ENCODE measurements around the gene FSCN2. TPM values are rescaled to one million over a fixed set of nuclear protein-coding genes. Genes with fewer than 3 reads are reported as not detected.
A peak's percentile ranks its signal among the peaks of the same experiment; 100 is the strongest.

FSCN2 gene
- total RNA-seq, 1 donor: 5.1 TPM

DNA sequence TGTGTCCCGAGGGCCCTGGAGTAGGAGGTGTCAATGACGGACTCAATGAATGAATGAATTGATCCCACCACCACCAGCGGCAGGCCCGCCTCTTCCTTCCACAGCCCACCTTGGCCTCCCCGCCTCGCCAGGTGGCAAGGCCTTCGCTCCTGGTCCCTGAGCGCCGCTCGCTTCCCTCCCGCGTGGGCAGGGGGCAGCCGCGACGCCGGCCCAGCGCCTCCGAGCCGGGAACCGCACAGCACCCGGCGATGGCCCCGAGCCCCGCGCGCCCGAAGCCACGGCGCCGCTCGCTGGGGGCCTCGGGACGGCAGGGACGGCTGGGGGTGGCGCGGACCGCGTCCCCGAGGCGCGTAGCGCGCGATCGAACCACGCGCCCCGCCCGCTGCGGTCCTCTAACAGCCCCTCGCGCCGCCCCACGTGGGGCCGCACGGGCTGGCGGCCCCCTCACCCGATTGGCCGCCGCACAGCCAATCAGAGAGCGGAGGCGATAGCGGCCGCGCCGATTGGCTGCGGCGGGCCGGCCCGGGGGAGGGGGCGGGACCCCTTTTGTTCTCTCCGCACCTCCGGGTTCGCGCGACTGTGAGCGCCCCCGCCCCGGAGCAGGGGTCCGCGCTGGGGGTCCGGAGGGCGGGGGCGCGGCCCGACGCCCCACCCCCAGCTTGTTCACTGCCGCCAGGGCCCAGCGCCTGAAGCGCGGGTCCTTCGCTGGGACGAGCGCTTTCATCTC lies 46.9 kb upstream of the FSCN2 start:
- H3K27ac ChIP-seq (ENCODE audit: low read depth, low read length): no peak overlapping the region
- H3K79me2 ChIP-seq (ENCODE audit: insufficient read depth, low read length): no peaks in the 10 kb centered on the region
- peaks cover 3% of the 10 kb centered on the region for H3K9me3 ChIP-seq (ENCODE audit: low read depth, low read length)
- peaks cover 15% of the 10 kb centered on the region for H3K4me1 ChIP-seq (ENCODE audit: insufficient read depth, low read length)
- peak; percentile 100 for DNase-seq (ENCODE audit: insufficient read length, low spot score, missing footprints)
- H2AFZ ChIP-seq (ENCODE audit: low read length): peak overlapping the region; percentile 51
- peak overlapping the region; percentile 79 for H3K4me2 ChIP-seq (ENCODE audit: insufficient read depth, low read length)
- no peaks in the 10 kb centered on the region for H3K27me3 ChIP-seq (ENCODE audit: insufficient read depth, low read length)
- TF ChIP-seq, protein P1, sequence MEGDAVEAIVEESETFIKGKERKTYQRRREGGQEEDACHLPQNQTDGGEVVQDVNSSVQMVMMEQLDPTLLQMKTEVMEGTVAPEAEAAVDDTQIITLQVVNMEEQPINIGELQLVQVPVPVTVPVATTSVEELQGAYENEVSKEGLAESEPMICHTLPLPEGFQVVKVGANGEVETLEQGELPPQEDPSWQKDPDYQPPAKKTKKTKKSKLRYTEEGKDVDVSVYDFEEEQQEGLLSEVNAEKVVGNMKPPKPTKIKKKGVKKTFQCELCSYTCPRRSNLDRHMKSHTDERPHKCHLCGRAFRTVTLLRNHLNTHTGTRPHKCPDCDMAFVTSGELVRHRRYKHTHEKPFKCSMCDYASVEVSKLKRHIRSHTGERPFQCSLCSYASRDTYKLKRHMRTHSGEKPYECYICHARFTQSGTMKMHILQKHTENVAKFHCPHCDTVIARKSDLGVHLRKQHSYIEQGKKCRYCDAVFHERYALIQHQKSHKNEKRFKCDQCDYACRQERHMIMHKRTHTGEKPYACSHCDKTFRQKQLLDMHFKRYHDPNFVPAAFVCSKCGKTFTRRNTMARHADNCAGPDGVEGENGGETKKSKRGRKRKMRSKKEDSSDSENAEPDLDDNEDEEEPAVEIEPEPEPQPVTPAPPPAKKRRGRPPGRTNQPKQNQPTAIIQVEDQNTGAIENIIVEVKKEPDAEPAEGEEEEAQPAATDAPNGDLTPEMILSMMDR (IDR thresholded peaks at IDR 0.05; ENCODE audit: extremely low read depth, low read depth, low read length): no peak
- H3K36me3 ChIP-seq (ENCODE audit: insufficient read depth, low read length): no peaks in the 10 kb centered on the region
- H4K20me1 ChIP-seq (ENCODE audit: insufficient read depth, low read length): no peaks in the 10 kb centered on the region
- H3K4me3 ChIP-seq (ENCODE audit: insufficient read depth, low read length): peak overlapping the region; percentile 65

DNA sequence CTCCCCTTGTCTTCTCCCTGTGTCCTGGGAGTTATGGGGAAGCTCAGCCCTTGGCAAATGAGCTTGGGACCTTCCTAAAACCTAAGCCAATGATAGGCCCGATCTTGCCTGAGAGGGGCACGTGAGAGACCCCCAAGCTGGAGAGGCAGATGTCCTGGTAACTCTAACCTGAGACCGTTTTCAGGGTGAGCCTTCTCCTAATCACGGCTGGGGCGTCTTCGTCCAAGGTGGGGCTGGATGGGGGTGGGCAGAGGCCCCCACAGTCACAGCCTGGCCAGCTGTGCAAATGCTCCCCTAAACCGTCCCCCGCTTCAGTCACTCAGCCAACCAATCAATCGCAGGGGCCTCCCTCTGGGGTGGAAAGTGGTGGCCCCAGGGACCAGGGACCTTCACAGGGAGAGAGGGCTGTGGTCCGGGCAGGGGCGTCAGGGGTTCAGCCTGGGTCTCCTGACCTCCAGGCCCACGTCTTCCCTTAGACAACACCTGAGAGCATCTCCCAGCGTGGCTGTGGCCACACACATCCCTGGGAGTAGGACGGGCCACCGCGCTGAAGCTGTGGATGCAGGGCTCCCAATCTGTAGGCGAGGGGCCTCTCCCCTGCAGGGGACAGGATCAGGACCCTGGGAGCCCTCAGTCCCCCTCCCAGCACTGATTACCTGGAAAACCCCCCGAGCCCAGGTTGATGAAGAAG lies 46.2 kb upstream of the FSCN2 start:
- DNase-seq (ENCODE audit: insufficient read length, low spot score, missing footprints): no peak
- Histone ChIP-seq H3K9me3 (ENCODE audit: low read depth, low read length) (peaks cover under 1% of the 10 kb centered on the region), H4K20me1 (ENCODE audit: insufficient read depth, low read length) (no peaks in the 10 kb centered on the region), H3K4me2 (ENCODE audit: insufficient read depth, low read length) (peak overlapping the region; percentile 79), H3K36me3 (ENCODE audit: insufficient read depth, low read length) (no peaks in the 10 kb centered on the region), H3K4me3 (ENCODE audit: insufficient read depth, low read length) (peak overlapping the region; percentile 65), H3K79me2 (ENCODE audit: insufficient read depth, low read length) (no peaks in the 10 kb centered on the region), H3K4me1 (ENCODE audit: insufficient read depth, low read length) (peaks cover 15% of the 10 kb centered on the region), H3K27me3 (ENCODE audit: insufficient read depth, low read length) (no peaks in the 10 kb centered on the region), H3K27ac (ENCODE audit: low read depth, low read length) (no peak overlapping the region), H2AFZ (ENCODE audit: low read length) (peak overlapping the region; percentile 51)
- TF ChIP-seq, protein P1 (IDR thresholded peaks at IDR 0.05; ENCODE audit: extremely low read depth, low read depth, low read length): no peak

DNA sequence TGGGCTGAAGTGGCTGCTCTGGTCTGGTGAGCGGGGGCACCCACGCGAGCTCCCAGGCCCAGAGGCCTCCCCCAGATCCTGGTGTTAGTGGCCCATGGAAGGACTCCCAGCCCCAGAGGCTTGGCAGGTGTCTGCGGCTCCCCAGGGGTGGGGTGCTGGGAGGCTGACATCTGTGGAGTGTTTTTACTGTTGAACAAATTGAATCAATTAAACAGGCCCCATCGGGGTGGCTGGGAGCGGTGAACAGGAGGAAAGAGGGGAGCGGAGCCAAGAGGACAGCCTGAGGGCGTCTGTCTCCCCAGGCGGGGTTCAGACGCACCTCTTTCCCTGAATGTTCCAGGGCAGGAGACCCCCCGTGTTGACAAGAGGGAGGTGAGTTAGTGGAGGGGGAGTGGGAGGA lies 45.5 kb upstream of the FSCN2 start:
- no peak overlapping the region for H2AFZ ChIP-seq (ENCODE audit: low read length)
- no peaks in the 10 kb centered on the region for H3K36me3 ChIP-seq (ENCODE audit: insufficient read depth, low read length)
- DNase-seq (ENCODE audit: insufficient read length, low spot score, missing footprints): no peak
- no peak overlapping the region for H3K4me2 ChIP-seq (ENCODE audit: insufficient read depth, low read length)
- no peak overlapping the region for H3K4me3 ChIP-seq (ENCODE audit: insufficient read depth, low read length)
- TF ChIP-seq, protein P1 (IDR thresholded peaks at IDR 0.05; ENCODE audit: extremely low read depth, low read depth, low read length): no peak
- H4K20me1 ChIP-seq (ENCODE audit: insufficient read depth, low read length): no peaks in the 10 kb centered on the region
- no peaks in the 10 kb centered on the region for H3K9me3 ChIP-seq (ENCODE audit: low read depth, low read length)
- peaks cover 20% of the 10 kb centered on the region for H3K4me1 ChIP-seq (ENCODE audit: insufficient read depth, low read length)
- no peaks in the 10 kb centered on the region for H3K27me3 ChIP-seq (ENCODE audit: insufficient read depth, low read length)
- no peaks in the 10 kb centered on the region for H3K79me2 ChIP-seq (ENCODE audit: insufficient read depth, low read length)
- no peak overlapping the region for H3K27ac ChIP-seq (ENCODE audit: low read depth, low read length)

All from osteoblast (primary cell).